Keratinocyte (primary cell): ENCODE data around the gene RABGEF1. TPM values are rescaled to one million over a fixed set of nuclear protein-coding genes. Genes with fewer than 3 reads are reported as not detected.

Source experiments
- DNase-seq: peaks from one replicate; pipeline ENCODE4 v3.0.0-alpha.2; 2011; ENCODE audit warnings: low read depth, missing footprints, low spot score
- FAIRE-seq: peaks from 2 replicates; lab custom pipeline; 2011; peaks lifted over from hg19 to GRCh38; lab: Jason Lieb, UNC
- H2AFZ ChIP-seq: 2 replicates; pipeline ENCODE4 v1.6.0; 2012; ENCODE audit warnings: low read length, control low read depth, inconsistent platforms; ENCODE audit not compliant: control insufficient read depth
- H3K27ac ChIP-seq: 2 replicates; pipeline ENCODE4 v1.5.1; 2011; ENCODE audit warnings: low read length; ENCODE audit not compliant: control insufficient read depth, insufficient read depth
- H3K27me3 ChIP-seq: 3 replicates; pipeline ENCODE4 v1.6.0; 2011; ENCODE audit warnings: low read length; ENCODE audit not compliant: control insufficient read depth, insufficient read depth; ENCODE audit errors: extremely low read depth
- H3K36me3 ChIP-seq, 2 experiments: 2 replicates in 1 of 2; 3 replicates in 1 of 2; pipeline ENCODE4 v1.5.1; 2011; ENCODE audit warnings: low read length in 2 of 2, mild to moderate bottlenecking in 1 of 2; ENCODE audit not compliant: control insufficient read depth in 2 of 2, insufficient read depth in 2 of 2; ENCODE audit errors: extremely low read depth in 1 of 2
- H3K4me1 ChIP-seq: 3 replicates; pipeline ENCODE4 v1.5.1; 2011; ENCODE audit warnings: low read length; ENCODE audit not compliant: control insufficient read depth, insufficient read depth; ENCODE audit errors: extremely low read depth
- H3K4me2 ChIP-seq: 3 replicates; pipeline ENCODE4 v1.6.0; 2011; ENCODE audit warnings: low read depth, low read length; ENCODE audit not compliant: control insufficient read depth, insufficient read depth; ENCODE audit errors: extremely low read depth
- H3K4me3 ChIP-seq, 3 experiments: fragments of 200-600 bp in 1 of 3; sonication (generic) in 1 of 3; 2 replicates in 2 of 3; 3 replicates in 1 of 3; pipeline ENCODE4 v1.5.1; 2011 to 2016; ENCODE audit warnings: low read length in 3 of 3, mild to moderate bottlenecking in 3 of 3, control low read depth in 2 of 3, inconsistent platforms in 1 of 3, low read depth in 1 of 3, mixed read lengths in 1 of 3, mixed run types in 1 of 3, moderate library complexity in 1 of 3; ENCODE audit not compliant: control insufficient read depth in 2 of 3, insufficient read depth in 2 of 3; ENCODE audit errors: extremely low read depth in 1 of 3
- H3K79me2 ChIP-seq: 2 replicates; pipeline ENCODE4 v1.6.0; 2012; ENCODE audit warnings: low read length; ENCODE audit not compliant: control insufficient read depth, insufficient read depth
- H3K9ac ChIP-seq: 3 replicates; pipeline ENCODE4 v1.6.0; 2011; ENCODE audit warnings: low read length; ENCODE audit not compliant: control insufficient read depth, insufficient read depth; ENCODE audit errors: extremely low read depth
- H3K9me1 ChIP-seq: 3 replicates; pipeline ENCODE4 v1.6.0; 2011; ENCODE audit warnings: low read length; ENCODE audit not compliant: control insufficient read depth, insufficient read depth; ENCODE audit errors: extremely low read depth
- H3K9me3 ChIP-seq: 2 replicates; pipeline ENCODE4 v1.5.1; 2012; ENCODE audit warnings: low read depth, low read length; ENCODE audit not compliant: control insufficient read depth
- H4K20me1 ChIP-seq: 3 replicates; pipeline ENCODE4 v1.6.0; 2011; ENCODE audit warnings: low read length; ENCODE audit not compliant: control insufficient read depth, insufficient read depth; ENCODE audit errors: extremely low read depth
- EZH2 ChIP-seq: IDR thresholded peaks from one replicate; pipeline ENCODE4 v1.6.1; 2012; ENCODE audit warnings: inconsistent platforms, mild to moderate bottlenecking, low read length, moderate library complexity
- dilution Hi-C: fragments of 300-500 bp; cut with MboI; formaldehyde crosslinking; loops from one replicate; pipeline ENCODE4 v1.7.0; 2020; ENCODE audit warnings: low sequenced_read_pairs; ENCODE audit not compliant: extremely low pct_ligation_motif_present
- polyA plus RNA-seq, 5 experiments: library from polyadenylated mRNA; depleted of rRNA in 3 of 5; stranded (reverse) in 3 of 5; stranded (forward) in 1 of 5; unstranded in 1 of 5; fragments of >200 nt; gene quantifications; 1 replicate in 1 of 5; 2 replicates in 3 of 5; 3 replicates in 1 of 5; pipeline versions ENCODE4 v1.2.1 to v1.2.3, GENCODE V29; 2011 to 2012; ENCODE audit warnings: missing spikeins in 2 of 5, low read depth in 1 of 5, low replicate concordance in 1 of 5
- TF ChIP-seq, protein P1 (sequence below), 3 experiments: IDR thresholded peaks in 1 of 3; conservative IDR thresholded peaks in 1 of 3; optimal IDR thresholded peaks in 1 of 3; 2 replicates in 2 of 3; 3 replicates in 1 of 3; pipeline versions ENCODE3 to v1.5.1; 2011; ENCODE audit warnings: low read length in 3 of 3, mild to moderate bottlenecking in 3 of 3, moderate library complexity in 2 of 3, control low read depth in 1 of 3, inconsistent platforms in 1 of 3; ENCODE audit not compliant: insufficient read depth in 2 of 3; ENCODE audit errors: extremely low read depth in 1 of 3

RABGEF1 gene
- polyA plus RNA-seq, 1 donor (not counting 4 experiments of a cell fraction or from before 2014, with no cell fraction given): 58.2 TPM

DNA sequence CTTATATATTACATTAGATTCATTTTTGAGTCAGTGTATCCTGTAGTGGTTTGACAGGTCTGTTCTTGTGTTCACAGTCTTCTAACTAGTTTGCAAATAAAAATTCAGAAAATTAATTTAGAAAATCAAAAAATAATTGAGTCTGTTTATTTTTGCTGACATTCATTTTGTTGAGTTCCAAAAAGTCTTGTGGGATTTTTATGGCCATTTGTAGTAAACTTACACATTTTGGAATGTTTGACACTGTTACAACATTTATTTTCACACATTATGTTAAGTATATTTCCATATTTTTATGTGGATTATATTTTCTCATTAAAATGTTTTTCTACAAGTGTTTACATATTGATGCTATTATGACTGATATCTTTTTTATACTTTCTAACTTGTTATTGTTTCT lies 16.4 kb downstream of the RABGEF1 start:
- no peak for TF ChIP-seq EZH2
- TF ChIP-seq, protein P1, sequence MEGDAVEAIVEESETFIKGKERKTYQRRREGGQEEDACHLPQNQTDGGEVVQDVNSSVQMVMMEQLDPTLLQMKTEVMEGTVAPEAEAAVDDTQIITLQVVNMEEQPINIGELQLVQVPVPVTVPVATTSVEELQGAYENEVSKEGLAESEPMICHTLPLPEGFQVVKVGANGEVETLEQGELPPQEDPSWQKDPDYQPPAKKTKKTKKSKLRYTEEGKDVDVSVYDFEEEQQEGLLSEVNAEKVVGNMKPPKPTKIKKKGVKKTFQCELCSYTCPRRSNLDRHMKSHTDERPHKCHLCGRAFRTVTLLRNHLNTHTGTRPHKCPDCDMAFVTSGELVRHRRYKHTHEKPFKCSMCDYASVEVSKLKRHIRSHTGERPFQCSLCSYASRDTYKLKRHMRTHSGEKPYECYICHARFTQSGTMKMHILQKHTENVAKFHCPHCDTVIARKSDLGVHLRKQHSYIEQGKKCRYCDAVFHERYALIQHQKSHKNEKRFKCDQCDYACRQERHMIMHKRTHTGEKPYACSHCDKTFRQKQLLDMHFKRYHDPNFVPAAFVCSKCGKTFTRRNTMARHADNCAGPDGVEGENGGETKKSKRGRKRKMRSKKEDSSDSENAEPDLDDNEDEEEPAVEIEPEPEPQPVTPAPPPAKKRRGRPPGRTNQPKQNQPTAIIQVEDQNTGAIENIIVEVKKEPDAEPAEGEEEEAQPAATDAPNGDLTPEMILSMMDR (optimal IDR thresholded peaks at IDR 0.05 in 1 of 3, IDR thresholded peaks at IDR 0.05 in 1 of 3, conservative IDR thresholded peaks at IDR 0.05 in 1 of 3; ENCODE audit: extremely low read depth in 1 of 3, insufficient read depth in 2 of 3, low read length in 3 of 3): no peak
- no peak for FAIRE-seq
- H3K27me3 ChIP-seq: no peaks in the 10 kb centered on the region

DNA sequence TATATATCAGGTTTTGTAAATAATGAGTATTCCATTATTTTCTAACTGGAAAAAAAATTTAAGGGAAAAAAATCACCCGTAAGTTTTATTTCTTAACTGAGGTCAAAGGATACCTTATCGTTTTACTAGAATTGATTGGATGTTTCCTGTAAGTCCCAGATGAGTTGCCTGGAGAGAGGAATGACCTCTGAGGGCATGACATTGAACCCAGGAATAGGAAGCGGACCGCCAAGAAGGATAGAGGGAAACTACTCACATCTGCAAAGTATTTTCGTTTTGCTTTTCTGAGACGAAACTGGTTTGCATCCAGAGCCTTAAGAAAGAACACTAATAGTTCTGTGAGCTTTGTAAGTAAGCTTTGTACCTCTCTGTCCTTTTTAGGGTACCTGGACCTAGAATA lies 17.4 kb downstream of the RABGEF1 start:
- FAIRE-seq: no peak
- Histone ChIP-seq H3K9me3 (no peaks in the 10 kb centered on the region), H3K4me1 (no peaks in the 10 kb centered on the region), H3K4me3 (no peak overlapping the region), H3K9me1 (no peaks in the 10 kb centered on the region), H4K20me1 (no peaks in the 10 kb centered on the region), H3K4me2 (no peak overlapping the region), H3K27me3 (no peaks in the 10 kb centered on the region), H3K36me3 (peaks cover 2 to 4% of the 10 kb centered on the region in 2 experiments), H2AFZ (no peak overlapping the region), H3K27ac (no peak overlapping the region), H3K9ac (no peak overlapping the region), H3K79me2 (peaks cover 94% of the 10 kb centered on the region)
- no peak for DNase-seq
- TF ChIP-seq EZH2: no peak
- TF ChIP-seq, protein P1 (optimal IDR thresholded peaks at IDR 0.05 in 1 of 3, IDR thresholded peaks at IDR 0.05 in 1 of 3, conservative IDR thresholded peaks at IDR 0.05 in 1 of 3; ENCODE audit: extremely low read depth in 1 of 3, insufficient read depth in 2 of 3, low read length in 3 of 3): no peak
- dilution Hi-C loops: no loop called here

More for the DNA sequence above, 16.4 kb downstream of the RABGEF1 start:
- H3K27ac ChIP-seq: no peak overlapping the region
- dilution Hi-C loops: no loop called here
- H3K79me2 ChIP-seq: peaks cover 95% of the 10 kb centered on the region
- H3K4me3 ChIP-seq: no peak overlapping the region
- no peaks in the 10 kb centered on the region for H3K9me3 ChIP-seq
- H3K36me3 ChIP-seq: peaks cover 2 to 4% of the 10 kb centered on the region in 2 experiments
- no peaks in the 10 kb centered on the region for H3K4me1 ChIP-seq
- H3K4me2 ChIP-seq: no peak overlapping the region
- H3K9ac ChIP-seq: no peak overlapping the region
- no peak overlapping the region for H2AFZ ChIP-seq
- no peaks in the 10 kb centered on the region for H3K9me1 ChIP-seq
- DNase-seq: no peak
- H4K20me1 ChIP-seq: peaks cover 2% of the 10 kb centered on the region
